Liver (tissue), 9 donors: ENCODE measurements around the gene PLEKHA7. TPM values are rescaled to one million over a fixed set of nuclear protein-coding genes. Genes with fewer than 3 reads are reported as not detected.
A peak's percentile ranks its signal among the peaks of the same experiment; 100 is the strongest.

Experiments used
- DNase-seq: peaks from one replicate; pipeline ENCODE4 v3.0.0-alpha.2; 2017; ENCODE audit warnings: low spot score
- H3K27ac ChIP-seq, 2 donors: one replicate each; pipeline ENCODE4 v1.7.0; 2013; ENCODE audit warnings: inconsistent platforms in 2 of 2, low read length in 2 of 2, control low read depth in 1 of 2, low read depth in 1 of 2, mild to moderate bottlenecking in 1 of 2
- H3K27me3 ChIP-seq, 4 donors: one replicate each; pipeline versions ENCODE4 v1.6.1 to v1.7.0; 2013; ENCODE audit warnings: low read length in 3 of 4, inconsistent platforms in 1 of 4, mild to moderate bottlenecking in 1 of 4, moderate library complexity in 1 of 4; ENCODE audit not compliant: control insufficient read depth in 4 of 4, insufficient read depth in 4 of 4
- H3K36me3 ChIP-seq, 4 donors: one replicate each; pipeline versions ENCODE4 v1.6.1 to v1.7.0; 2013; ENCODE audit warnings: low read length in 3 of 4, mild to moderate bottlenecking in 3 of 4, low read depth in 1 of 4, moderate library complexity in 1 of 4; ENCODE audit not compliant: control insufficient read depth in 4 of 4, insufficient read depth in 3 of 4
- H3K4me1 ChIP-seq, 4 donors: one replicate each; pipeline versions ENCODE4 v1.6.1 to v1.7.0; 2013; ENCODE audit warnings: low read length in 3 of 4, mild to moderate bottlenecking in 3 of 4, moderate library complexity in 1 of 4; ENCODE audit not compliant: control insufficient read depth in 4 of 4, insufficient read depth in 4 of 4
- H3K4me3 ChIP-seq, 3 donors: one replicate each; pipeline versions ENCODE4 v1.6.1 to v1.7.0; 2013; ENCODE audit warnings: low read length in 3 of 3, control low read depth in 1 of 3, low read depth in 1 of 3, mild to moderate bottlenecking in 1 of 3
- H3K9ac ChIP-seq, 2 donors: one replicate each; pipeline ENCODE4 v1.7.0; 2013; ENCODE audit warnings: low read length in 2 of 2, mild to moderate bottlenecking in 2 of 2, moderate library complexity in 2 of 2, control low read depth in 1 of 2, low read depth in 1 of 2
- H3K9me3 ChIP-seq, 4 donors: one replicate each; pipeline versions ENCODE4 v1.6.1 to v1.7.0; 2013; ENCODE audit warnings: low read length in 3 of 4; ENCODE audit not compliant: control insufficient read depth in 4 of 4
- EGR1 ChIP-seq, 2 donors: IDR thresholded peaks; 2 replicates each; pipeline ENCODE4 v1.6.1; 2016 to 2018; ENCODE audit warnings: antibody characterized with exemption in 2 of 2, low read depth in 2 of 2
- FOXA2 ChIP-seq: IDR thresholded peaks from 2 replicates; pipeline ENCODE4 v1.6.1; 2016; ENCODE audit warnings: antibody characterized with exemption
- GABPA ChIP-seq, 2 donors: IDR thresholded peaks in 1 of 2; conservative IDR thresholded peaks in 1 of 2; 2 replicates each; pipeline ENCODE4 v1.6.1; 2016; ENCODE audit warnings: antibody characterized with exemption in 2 of 2, mild to moderate bottlenecking in 1 of 2, moderate library complexity in 1 of 2
- HNF4A ChIP-seq, 2 donors: conservative IDR thresholded peaks; 2 replicates each; pipeline ENCODE4 v1.6.1; 2016; ENCODE audit warnings: antibody characterized with exemption in 2 of 2, mild to moderate bottlenecking in 2 of 2
- HNF4G ChIP-seq: IDR thresholded peaks from 2 replicates; pipeline ENCODE4 v1.6.1; 2016; ENCODE audit warnings: antibody characterized with exemption
- JUND ChIP-seq, 2 donors: IDR thresholded peaks; 2 replicates each; pipeline ENCODE4 v1.6.1; 2016; ENCODE audit warnings: antibody characterized with exemption in 2 of 2
- NR2F2 ChIP-seq: IDR thresholded peaks from 2 replicates; pipeline ENCODE4 v1.6.1; 2016; ENCODE audit warnings: antibody characterized with exemption
- RAD21 ChIP-seq, 2 donors: IDR thresholded peaks; 2 replicates each; pipeline ENCODE4 v1.6.1; 2016; ENCODE audit warnings: antibody characterized with exemption in 2 of 2, mild to moderate bottlenecking in 2 of 2
- RXRA ChIP-seq, 2 donors: IDR thresholded peaks; 2 replicates each; pipeline ENCODE4 v1.6.1; 2017 to 2018; ENCODE audit warnings: antibody characterized with exemption in 2 of 2, mild to moderate bottlenecking in 1 of 2
- SP1 ChIP-seq: IDR thresholded peaks from 2 replicates; pipeline ENCODE4 v1.6.1; 2018; ENCODE audit warnings: antibody characterized with exemption, mild to moderate bottlenecking
- TAF1 ChIP-seq: conservative IDR thresholded peaks from 2 replicates; pipeline ENCODE4 v1.6.1; 2016; ENCODE audit warnings: antibody characterized with exemption, mild to moderate bottlenecking
- YY1 ChIP-seq: IDR thresholded peaks from 2 replicates; pipeline ENCODE4 v1.6.1; 2016; ENCODE audit warnings: antibody characterized with exemption, mild to moderate bottlenecking
- WGBS: extraction: QIAGEN DNeasy Blood & Tissue Kit; methylation state at CpG from one replicate; pipeline ENCODE4 v1.1.7; 2013; 5-methylcytosine and 5-hydroxymethylcytosine counted together
- polyA plus RNA-seq, 2 donors: library from polyadenylated mRNA; stranded (reverse) in 1 of 2; unstranded in 1 of 2; fragments of 200-250 nt in 1 of 2; fragments of >200 nt in 1 of 2; fragmentation: Nextera tagmentation in 1 of 2; extraction: Ambion mirVana in 1 of 2; gene quantifications; one replicate each; pipeline versions ENCODE4 v1.2.1 to v1.2.3, GENCODE V29; 2013 to 2015
- total RNA-seq, 2 donors: library from RNA; depleted of rRNA; stranded (reverse); fragments of >200 nt; gene quantifications; one replicate each; pipeline ENCODE4 v1.2.3, GENCODE V29; 2014
- TF ChIP-seq, protein P1 (sequence below): IDR thresholded peaks from 2 replicates; pipeline ENCODE4 v1.6.1; 2016; ENCODE audit warnings: antibody characterized with exemption
- TF ChIP-seq, protein P2 (sequence below): IDR thresholded peaks from 2 replicates; pipeline ENCODE4 v1.6.1; 2016; ENCODE audit warnings: antibody characterized with exemption
- TF ChIP-seq, protein P3 (sequence below): IDR thresholded peaks from 2 replicates; pipeline ENCODE4 v1.6.1; 2016; ENCODE audit warnings: antibody characterized with exemption, mild to moderate bottlenecking
- TF ChIP-seq, protein P4 (sequence below): fragments of 150-350 bp; IDR thresholded peaks from 2 replicates; pipeline ENCODE4 v1.5.1; 2017; ENCODE audit warnings: improper control_type of control experiment, low read depth, low read length; ENCODE audit not compliant: missing input control
- donor health status: healthy.
- donor health status: healthy.
- donor health status: healthy.
- donor health status: healthy.
- donor health status: healthy.

The PLEKHA7 gene
- total and polyA plus RNA-seq, 4 donors, result 6.1 to 28.8 (median 8.5) TPM

DNA sequence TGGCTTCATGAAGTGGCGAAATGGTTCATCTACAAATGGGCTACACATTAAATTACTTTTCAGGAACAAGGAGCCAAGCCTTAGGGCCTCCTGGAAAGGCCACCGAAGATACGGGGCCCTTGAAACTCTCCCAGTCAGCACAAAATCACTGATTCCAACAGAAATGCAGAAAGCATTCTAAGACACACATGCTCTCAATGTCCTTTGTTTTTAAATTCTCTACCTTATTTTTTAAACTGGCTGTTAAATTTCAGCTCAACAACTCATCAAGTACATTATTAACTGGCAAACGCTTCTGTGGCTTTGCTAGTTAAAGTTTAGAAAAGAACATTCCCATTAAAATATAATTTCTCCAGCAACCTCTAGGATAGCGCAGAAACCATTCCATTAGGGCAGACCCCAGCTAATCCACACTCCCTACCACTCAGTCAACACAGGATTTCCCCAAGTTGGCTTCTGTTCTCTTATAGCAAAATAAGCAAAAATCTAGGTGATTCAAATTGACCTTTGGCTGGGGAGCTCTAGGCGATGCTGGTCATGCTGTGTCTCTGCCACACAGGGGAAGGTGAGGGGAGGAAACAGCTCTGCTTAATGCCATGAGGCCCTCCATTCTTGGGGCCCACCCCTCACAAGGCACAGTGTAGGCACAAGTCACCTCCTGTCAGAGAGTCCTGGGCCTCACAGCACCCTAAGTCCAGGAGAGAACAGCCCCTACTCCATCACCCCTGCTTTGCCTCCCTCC lies 47.1 kb downstream of the PLEKHA7 start:
- no peak overlapping the region for H3K9ac ChIP-seq
- no peak overlapping the region for H3K4me3 ChIP-seq
- no peaks in the 10 kb centered on the region for H3K27me3 ChIP-seq
- H3K9me3 ChIP-seq, result no peaks in the 10 kb centered on the region
- H3K27ac ChIP-seq, result no peak overlapping the region
- no peaks in the 10 kb centered on the region for H3K36me3 ChIP-seq
- DNase-seq, result no peak
- TF ChIP-seq, protein P1, sequence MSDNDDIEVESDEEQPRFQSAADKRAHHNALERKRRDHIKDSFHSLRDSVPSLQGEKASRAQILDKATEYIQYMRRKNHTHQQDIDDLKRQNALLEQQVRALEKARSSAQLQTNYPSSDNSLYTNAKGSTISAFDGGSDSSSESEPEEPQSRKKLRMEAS, result no peak
- TF ChIP-seq HNF4G (no peak), RAD21 (IDR thresholded peaks at IDR 0.05) (peak in 1 of 2 donors; percentile 13), EGR1 (IDR thresholded peaks at IDR 0.05; ENCODE audit: low read depth in 2 of 2) (no peak), GABPA (IDR thresholded peaks at IDR 0.05 in 1 of 2, conservative IDR thresholded peaks at IDR 0.05 in 1 of 2) (no peak), SP1 (peak; percentile 17), HNF4A (conservative IDR thresholded peaks at IDR 0.05) (peak; percentile 34 to 47), TAF1 (no peak), RXRA (IDR thresholded peaks at IDR 0.05) (peak in 1 of 2 donors; percentile 5), YY1 (no peak)
- peaks cover 11 to 19% (median 14%) of the 10 kb centered on the region in 4 donors for H3K4me1 ChIP-seq
- 75% methylated on average over 6 of the region's 6 CpGs for WGBS

DNA sequence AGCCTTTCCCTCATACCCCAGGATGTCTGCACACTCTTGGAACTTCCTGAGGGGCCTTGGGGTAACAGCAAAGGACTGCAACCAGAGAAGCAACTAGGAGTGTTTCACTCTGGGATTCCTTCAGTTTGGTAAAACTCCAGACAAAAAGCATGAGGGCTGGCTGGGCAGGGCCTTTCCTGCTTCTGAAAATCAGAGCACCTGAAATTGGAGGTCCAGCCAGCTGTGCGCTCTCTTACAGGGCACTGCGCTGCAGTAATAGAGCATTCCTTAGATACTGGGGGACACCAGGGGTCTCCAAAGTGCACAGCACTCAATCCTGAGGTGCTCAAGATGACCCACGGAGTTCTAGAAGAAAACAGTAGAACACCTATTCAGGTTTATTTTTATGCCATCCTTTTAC lies 49.7 kb downstream of the PLEKHA7 start:
- no peak for DNase-seq
- no peak for TF ChIP-seq RXRA (IDR thresholded peaks at IDR 0.05)
- TF ChIP-seq, protein P2, sequence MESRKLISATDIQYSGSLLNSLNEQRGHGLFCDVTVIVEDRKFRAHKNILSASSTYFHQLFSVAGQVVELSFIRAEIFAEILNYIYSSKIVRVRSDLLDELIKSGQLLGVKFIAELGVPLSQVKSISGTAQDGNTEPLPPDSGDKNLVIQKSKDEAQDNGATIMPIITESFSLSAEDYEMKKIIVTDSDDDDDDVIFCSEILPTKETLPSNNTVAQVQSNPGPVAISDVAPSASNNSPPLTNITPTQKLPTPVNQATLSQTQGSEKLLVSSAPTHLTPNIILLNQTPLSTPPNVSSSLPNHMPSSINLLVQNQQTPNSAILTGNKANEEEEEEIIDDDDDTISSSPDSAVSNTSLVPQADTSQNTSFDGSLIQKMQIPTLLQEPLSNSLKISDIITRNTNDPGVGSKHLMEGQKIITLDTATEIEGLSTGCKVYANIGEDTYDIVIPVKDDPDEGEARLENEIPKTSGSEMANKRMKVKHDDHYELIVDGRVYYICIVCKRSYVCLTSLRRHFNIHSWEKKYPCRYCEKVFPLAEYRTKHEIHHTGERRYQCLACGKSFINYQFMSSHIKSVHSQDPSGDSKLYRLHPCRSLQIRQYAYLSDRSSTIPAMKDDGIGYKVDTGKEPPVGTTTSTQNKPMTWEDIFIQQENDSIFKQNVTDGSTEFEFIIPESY, result no peak
- TF ChIP-seq YY1, result no peak
- no peak for TF ChIP-seq FOXA2
- TF ChIP-seq HNF4A (conservative IDR thresholded peaks at IDR 0.05), result no peak
- no peak for TF ChIP-seq GABPA (IDR thresholded peaks at IDR 0.05 in 1 of 2, conservative IDR thresholded peaks at IDR 0.05 in 1 of 2)
- TF ChIP-seq, protein P1, result no peak
- TF ChIP-seq JUND (IDR thresholded peaks at IDR 0.05), result no peak
- TF ChIP-seq NR2F2, result no peak
- TF ChIP-seq EGR1 (IDR thresholded peaks at IDR 0.05; ENCODE audit: low read depth in 2 of 2), result no peak
- TF ChIP-seq, protein P3, sequence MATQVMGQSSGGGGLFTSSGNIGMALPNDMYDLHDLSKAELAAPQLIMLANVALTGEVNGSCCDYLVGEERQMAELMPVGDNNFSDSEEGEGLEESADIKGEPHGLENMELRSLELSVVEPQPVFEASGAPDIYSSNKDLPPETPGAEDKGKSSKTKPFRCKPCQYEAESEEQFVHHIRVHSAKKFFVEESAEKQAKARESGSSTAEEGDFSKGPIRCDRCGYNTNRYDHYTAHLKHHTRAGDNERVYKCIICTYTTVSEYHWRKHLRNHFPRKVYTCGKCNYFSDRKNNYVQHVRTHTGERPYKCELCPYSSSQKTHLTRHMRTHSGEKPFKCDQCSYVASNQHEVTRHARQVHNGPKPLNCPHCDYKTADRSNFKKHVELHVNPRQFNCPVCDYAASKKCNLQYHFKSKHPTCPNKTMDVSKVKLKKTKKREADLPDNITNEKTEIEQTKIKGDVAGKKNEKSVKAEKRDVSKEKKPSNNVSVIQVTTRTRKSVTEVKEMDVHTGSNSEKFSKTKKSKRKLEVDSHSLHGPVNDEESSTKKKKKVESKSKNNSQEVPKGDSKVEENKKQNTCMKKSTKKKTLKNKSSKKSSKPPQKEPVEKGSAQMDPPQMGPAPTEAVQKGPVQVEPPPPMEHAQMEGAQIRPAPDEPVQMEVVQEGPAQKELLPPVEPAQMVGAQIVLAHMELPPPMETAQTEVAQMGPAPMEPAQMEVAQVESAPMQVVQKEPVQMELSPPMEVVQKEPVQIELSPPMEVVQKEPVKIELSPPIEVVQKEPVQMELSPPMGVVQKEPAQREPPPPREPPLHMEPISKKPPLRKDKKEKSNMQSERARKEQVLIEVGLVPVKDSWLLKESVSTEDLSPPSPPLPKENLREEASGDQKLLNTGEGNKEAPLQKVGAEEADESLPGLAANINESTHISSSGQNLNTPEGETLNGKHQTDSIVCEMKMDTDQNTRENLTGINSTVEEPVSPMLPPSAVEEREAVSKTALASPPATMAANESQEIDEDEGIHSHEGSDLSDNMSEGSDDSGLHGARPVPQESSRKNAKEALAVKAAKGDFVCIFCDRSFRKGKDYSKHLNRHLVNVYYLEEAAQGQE, result no peak
- no peak for TF ChIP-seq SP1
- TF ChIP-seq HNF4G, result no peak
- TF ChIP-seq, protein P4, sequence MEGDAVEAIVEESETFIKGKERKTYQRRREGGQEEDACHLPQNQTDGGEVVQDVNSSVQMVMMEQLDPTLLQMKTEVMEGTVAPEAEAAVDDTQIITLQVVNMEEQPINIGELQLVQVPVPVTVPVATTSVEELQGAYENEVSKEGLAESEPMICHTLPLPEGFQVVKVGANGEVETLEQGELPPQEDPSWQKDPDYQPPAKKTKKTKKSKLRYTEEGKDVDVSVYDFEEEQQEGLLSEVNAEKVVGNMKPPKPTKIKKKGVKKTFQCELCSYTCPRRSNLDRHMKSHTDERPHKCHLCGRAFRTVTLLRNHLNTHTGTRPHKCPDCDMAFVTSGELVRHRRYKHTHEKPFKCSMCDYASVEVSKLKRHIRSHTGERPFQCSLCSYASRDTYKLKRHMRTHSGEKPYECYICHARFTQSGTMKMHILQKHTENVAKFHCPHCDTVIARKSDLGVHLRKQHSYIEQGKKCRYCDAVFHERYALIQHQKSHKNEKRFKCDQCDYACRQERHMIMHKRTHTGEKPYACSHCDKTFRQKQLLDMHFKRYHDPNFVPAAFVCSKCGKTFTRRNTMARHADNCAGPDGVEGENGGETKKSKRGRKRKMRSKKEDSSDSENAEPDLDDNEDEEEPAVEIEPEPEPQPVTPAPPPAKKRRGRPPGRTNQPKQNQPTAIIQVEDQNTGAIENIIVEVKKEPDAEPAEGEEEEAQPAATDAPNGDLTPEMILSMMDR, result no peak
- no peak for TF ChIP-seq TAF1
- Histone ChIP-seq H3K36me3 (no peaks in the 10 kb centered on the region), H3K27ac (no peak overlapping the region), H3K9me3 (no peaks in the 10 kb centered on the region), H3K27me3 (no peaks in the 10 kb centered on the region), H3K9ac (no peak overlapping the region), H3K4me3 (no peak overlapping the region), H3K4me1 (peaks cover 8 to 19% (median 11%) of the 10 kb centered on the region in 4 donors)
- 95% methylated on average over 3 of the region's 3 CpGs for WGBS
